Measurements from ENCODE around the gene FOXI1. TPM values are rescaled to one million over a fixed set of nuclear protein-coding genes. Genes with fewer than 3 reads are reported as not detected.

FOXI1 gene
- total and polyA plus RNA-seq, 2 of the 13 experiments (the other 11 are each of a cell fraction or from before 2014, with no cell fraction given), result not detected

GRCh38 chr5:170126061-170126460 is 20.4 kb downstream of the FOXI1 start:
- WGBS (ENCODE audit: low lambda C conversion rate), result 0% methylated on average over 1 of the region's 1 CpG
- Histone ChIP-seq H3K27ac (ENCODE audit: extremely low read length, insufficient read depth, low read length) (no peak overlapping the region), H3K4me3 (replicated peaks in 1 of 3; ENCODE audit: insufficient read depth in 1 of 3, low read depth in 2 of 3, low read length in 3 of 3) (no peak overlapping the region), H3K79me2 (ENCODE audit: insufficient read depth, low read length) (no peaks in the 10 kb centered on the region), H3K9ac (ENCODE audit: insufficient read depth, low read depth, low read length) (no peak overlapping the region), H2AFZ (ENCODE audit: low read length) (no peak overlapping the region), H3K36me3 (replicated peaks in 1 of 2; ENCODE audit: control insufficient read depth in 1 of 2, insufficient read depth in 2 of 2, low read length in 2 of 2) (no peaks in the 10 kb centered on the region), H3K4me2 (ENCODE audit: low read depth, low read length) (no peak overlapping the region), H4K20me1 (ENCODE audit: insufficient read depth, low read length) (no peaks in the 10 kb centered on the region), H3K4me1 (ENCODE audit: insufficient read depth, low read length) (no peaks in the 10 kb centered on the region), H3K9me3 (ENCODE audit: low read length) (peaks cover 6% of the 10 kb centered on the region; the same call in 1 of the 2 replicates), H3K27me3 (ENCODE audit: control insufficient read depth in 1 of 2, insufficient read depth in 2 of 2, low read length in 2 of 2) (peaks cover 0 to under 1% of the 10 kb centered on the region in 2 experiments; a peak in 2 of 5 replicates)
- POLR2A ChIA-PET, result no interaction called here
- no peak for FAIRE-seq
- no peak for DNase-seq (ENCODE audit: low spot score)
- ATAC-seq, result no peak
- in situ Hi-C loops (cut with HindIII; ENCODE audit: extremely low pct_ligation_motif_present, low pct_unique_long_range_greater_than_20kb) (no loop called here), intact Hi-C loops (cut with micrococcal nuclease; ENCODE audit: unreplicated experiment) (no loop called here)
- TF ChIP-seq, protein P1, sequence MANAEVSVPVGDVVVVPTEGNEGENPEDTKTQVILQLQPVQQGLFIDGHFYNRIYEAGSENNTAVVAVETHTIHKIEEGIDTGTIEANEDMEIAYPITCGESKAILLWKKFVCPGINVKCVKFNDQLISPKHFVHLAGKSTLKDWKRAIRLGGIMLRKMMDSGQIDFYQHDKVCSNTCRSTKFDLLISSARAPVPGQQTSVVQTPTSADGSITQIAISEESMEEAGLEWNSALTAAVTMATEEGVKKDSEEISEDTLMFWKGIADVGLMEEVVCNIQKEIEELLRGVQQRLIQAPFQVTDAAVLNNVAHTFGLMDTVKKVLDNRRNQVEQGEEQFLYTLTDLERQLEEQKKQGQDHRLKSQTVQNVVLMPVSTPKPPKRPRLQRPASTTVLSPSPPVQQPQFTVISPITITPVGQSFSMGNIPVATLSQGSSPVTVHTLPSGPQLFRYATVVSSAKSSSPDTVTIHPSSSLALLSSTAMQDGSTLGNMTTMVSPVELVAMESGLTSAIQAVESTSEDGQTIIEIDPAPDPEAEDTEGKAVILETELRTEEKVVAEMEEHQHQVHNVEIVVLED (CRISPR knock-in tag; IDR thresholded peaks at IDR 0.05; ENCODE audit: borderline replicate concordance), result no peak
- TF ChIP-seq CREM (IDR thresholded peaks at IDR 0.05) (no peak), CREM (CRISPR knock-in tag; IDR thresholded peaks at IDR 0.05) (no peak), PAWR (CRISPR knock-in tag; IDR thresholded peaks at IDR 0.05; ENCODE audit: borderline replicate concordance) (no peak), PAF1 (CRISPR knock-in tag; IDR thresholded peaks at IDR 0.05) (no peak), ZNF672 (CRISPR knock-in tag; IDR thresholded peaks at IDR 0.05) (no peak), SATB2 (CRISPR knock-in tag; IDR thresholded peaks at IDR 0.05) (no peak), PBX3 (CRISPR knock-in tag; IDR thresholded peaks at IDR 0.05; ENCODE audit: borderline replicate concordance) (no peak), ZNF350 (CRISPR knock-in tag; IDR thresholded peaks at IDR 0.05; ENCODE audit: borderline replicate concordance, low read depth) (no peak), ZNF773 (CRISPR knock-in tag; IDR thresholded peaks at IDR 0.05; ENCODE audit: borderline replicate concordance) (no peak), SAP130 (CRISPR knock-in tag; IDR thresholded peaks at IDR 0.05; ENCODE audit: low read depth) (no peak), GPN1 (CRISPR knock-in tag; IDR thresholded peaks at IDR 0.05; ENCODE audit: borderline replicate concordance) (no peak), TMF1 (CRISPR knock-in tag; IDR thresholded peaks at IDR 0.05; ENCODE audit: low read depth) (no peak), PLRG1 (conservative IDR thresholded peaks at IDR 0.05) (no peak), STAT5B (CRISPR knock-in tag; IDR thresholded peaks at IDR 0.05) (no peak), ZKSCAN8 (CRISPR knock-in tag; IDR thresholded peaks at IDR 0.05; ENCODE audit: borderline replicate concordance) (no peak), DR1 (CRISPR knock-in tag; IDR thresholded peaks at IDR 0.05) (no peak)
- TF ChIP-seq, protein P2, sequence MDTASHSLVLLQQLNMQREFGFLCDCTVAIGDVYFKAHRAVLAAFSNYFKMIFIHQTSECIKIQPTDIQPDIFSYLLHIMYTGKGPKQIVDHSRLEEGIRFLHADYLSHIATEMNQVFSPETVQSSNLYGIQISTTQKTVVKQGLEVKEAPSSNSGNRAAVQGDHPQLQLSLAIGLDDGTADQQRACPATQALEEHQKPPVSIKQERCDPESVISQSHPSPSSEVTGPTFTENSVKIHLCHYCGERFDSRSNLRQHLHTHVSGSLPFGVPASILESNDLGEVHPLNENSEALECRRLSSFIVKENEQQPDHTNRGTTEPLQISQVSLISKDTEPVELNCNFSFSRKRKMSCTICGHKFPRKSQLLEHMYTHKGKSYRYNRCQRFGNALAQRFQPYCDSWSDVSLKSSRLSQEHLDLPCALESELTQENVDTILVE (CRISPR knock-in tag; IDR thresholded peaks at IDR 0.05), result no peak
- TF ChIP-seq, protein P3, sequence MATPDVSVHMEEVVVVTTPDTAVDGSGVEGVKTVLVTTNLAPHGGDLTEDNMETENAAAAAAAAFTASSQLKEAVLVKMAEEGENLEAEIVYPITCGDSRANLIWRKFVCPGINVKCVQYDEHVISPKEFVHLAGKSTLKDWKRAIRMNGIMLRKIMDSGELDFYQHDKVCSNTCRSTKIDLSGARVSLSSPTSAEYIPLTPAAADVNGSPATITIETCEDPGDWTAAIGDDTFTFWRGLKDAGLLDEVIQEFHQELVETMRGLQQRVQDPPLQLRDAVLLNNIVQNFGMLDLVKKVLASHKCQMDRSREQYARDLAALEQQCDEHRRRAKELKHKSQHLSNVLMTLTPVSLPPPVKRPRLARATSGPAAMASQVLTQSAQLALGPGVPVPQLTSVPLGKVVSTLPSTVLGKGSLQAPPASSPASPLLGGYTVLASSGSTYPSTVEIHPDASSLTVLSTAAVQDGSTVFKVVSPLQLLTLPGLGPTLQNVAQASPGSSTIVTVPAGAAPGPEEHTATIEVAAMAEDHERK (CRISPR knock-in tag; IDR thresholded peaks at IDR 0.05; ENCODE audit: low read depth), result no peak
- CTCF ChIA-PET (ENCODE audit: low intra/inter-chr PET ratio, low total read pairs), result no interaction called here
- no TSS peak for BruUV-seq (replicated peaks)

Data from HepG2 (cell line).